ENCODE data around the gene TRAPPC4. TPM values are rescaled to one million over a fixed set of nuclear protein-coding genes. Genes with fewer than 3 reads are reported as not detected.

TRAPPC4 gene
- total and polyA plus RNA-seq, 12 donors, result 14.6 to 95.1 (median 37.5) TPM

DNA sequence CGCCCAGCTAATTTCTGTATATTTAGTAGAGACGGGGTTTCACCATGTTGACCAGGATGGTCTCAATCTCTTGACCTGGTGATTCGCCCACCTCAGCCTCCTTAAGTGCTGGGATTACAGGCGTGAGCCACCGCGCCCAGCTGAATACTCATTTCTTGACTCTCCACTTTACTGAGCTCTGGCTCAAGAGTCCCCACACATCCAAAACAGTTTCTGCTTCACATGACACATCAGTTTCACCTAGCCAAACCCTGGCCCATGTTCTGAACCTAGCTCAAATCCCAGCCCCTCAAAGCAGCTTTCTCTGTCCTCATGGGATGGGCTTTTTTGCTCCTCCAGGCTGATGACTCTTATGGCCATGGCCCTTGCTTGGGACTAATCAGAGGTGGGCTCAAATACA lies 28.6 kb downstream of the TRAPPC4 start:
- H3K36me3 ChIP-seq, result peaks cover 7 to 81% (median 72%) of the 10 kb centered on the region in 9 donors
- ATAC-seq, result no peak
- no peaks in the 10 kb centered on the region for H3K27me3 ChIP-seq
- no peak overlapping the region for H3K4me3 ChIP-seq
- DNase-seq, result no peak
- TF ChIP-seq, protein P1, sequence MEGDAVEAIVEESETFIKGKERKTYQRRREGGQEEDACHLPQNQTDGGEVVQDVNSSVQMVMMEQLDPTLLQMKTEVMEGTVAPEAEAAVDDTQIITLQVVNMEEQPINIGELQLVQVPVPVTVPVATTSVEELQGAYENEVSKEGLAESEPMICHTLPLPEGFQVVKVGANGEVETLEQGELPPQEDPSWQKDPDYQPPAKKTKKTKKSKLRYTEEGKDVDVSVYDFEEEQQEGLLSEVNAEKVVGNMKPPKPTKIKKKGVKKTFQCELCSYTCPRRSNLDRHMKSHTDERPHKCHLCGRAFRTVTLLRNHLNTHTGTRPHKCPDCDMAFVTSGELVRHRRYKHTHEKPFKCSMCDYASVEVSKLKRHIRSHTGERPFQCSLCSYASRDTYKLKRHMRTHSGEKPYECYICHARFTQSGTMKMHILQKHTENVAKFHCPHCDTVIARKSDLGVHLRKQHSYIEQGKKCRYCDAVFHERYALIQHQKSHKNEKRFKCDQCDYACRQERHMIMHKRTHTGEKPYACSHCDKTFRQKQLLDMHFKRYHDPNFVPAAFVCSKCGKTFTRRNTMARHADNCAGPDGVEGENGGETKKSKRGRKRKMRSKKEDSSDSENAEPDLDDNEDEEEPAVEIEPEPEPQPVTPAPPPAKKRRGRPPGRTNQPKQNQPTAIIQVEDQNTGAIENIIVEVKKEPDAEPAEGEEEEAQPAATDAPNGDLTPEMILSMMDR (IDR thresholded peaks at IDR 0.05), result no peak
- no peak overlapping the region for H3K27ac ChIP-seq
- intact Hi-C loops (cut with DNase I), result no loop called here
- no peaks in the 10 kb centered on the region for H3K4me1 ChIP-seq
- 97% methylated on average over 6 of the region's 6 CpGs for WGBS, 2 donors
- H3K9me3 ChIP-seq, result no peaks in the 10 kb centered on the region

DNA sequence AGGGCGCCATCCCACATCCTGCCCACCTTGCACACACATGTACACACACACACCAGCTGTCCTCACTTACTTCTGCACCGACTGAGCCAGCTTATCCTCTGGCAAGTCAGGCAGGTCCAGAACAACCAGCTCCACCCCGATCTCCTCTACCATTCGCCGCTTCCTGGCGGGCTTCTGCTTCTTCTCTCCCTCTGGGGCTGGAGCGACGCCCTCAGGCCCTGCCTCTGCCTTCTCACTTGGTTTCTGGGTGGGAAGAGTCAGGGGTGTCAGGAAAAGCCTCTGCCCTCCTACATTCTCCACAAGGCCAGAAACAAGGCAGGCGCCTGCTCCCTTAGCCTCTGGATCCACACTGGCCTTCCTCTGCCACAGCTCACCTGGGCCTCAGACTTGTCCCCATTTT lies 30.1 kb downstream of the TRAPPC4 start:
- ATAC-seq (no peak), DNase-seq (no peak)
- Histone ChIP-seq H3K36me3 (peaks cover 7 to 96% (median 85%) of the 10 kb centered on the region in 9 donors), H3K4me1 (no peaks in the 10 kb centered on the region), H3K4me3 (no peak overlapping the region), H3K27ac (no peak overlapping the region), H3K9me3 (no peaks in the 10 kb centered on the region), H3K27me3 (no peaks in the 10 kb centered on the region)
- TF ChIP-seq, protein P1 (IDR thresholded peaks at IDR 0.05), result no peak
- intact Hi-C loops (cut with DNase I), result no loop called here
- WGBS, 2 donors, result 89 to 94% methylated on average over 9 of the region's 9 CpGs

DNA sequence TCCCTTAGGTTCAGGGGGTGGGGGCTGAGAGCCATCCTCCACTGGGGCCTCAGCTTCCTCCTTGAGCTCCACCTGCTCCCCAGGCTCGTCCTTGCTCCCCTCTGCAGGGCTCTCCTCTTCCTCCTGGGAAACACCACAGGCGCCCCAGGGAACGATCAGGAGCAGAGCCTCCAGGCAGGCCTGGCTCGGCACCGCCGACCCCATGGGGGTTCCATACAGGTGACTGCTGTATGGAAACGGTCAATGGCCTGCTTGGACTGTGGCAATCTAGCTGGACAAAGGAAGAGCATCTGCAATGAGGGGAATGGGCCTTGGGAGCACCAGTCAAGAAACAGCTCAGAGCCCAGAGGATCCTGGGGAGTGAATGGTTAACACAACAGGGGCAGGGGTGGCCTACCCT lies 30.5 kb downstream of the TRAPPC4 start:
- DNase-seq (no peak), ATAC-seq (no peak)
- Histone ChIP-seq H3K36me3 (peaks cover 7 to 100% (median 89%) of the 10 kb centered on the region in 9 donors), H3K4me3 (no peak overlapping the region), H3K27me3 (no peaks in the 10 kb centered on the region), H3K9me3 (no peaks in the 10 kb centered on the region), H3K4me1 (no peaks in the 10 kb centered on the region), H3K27ac (no peak overlapping the region)
- 91 to 92% methylated on average over 7 of the region's 7 CpGs for WGBS, 2 donors
- TF ChIP-seq, protein P1 (IDR thresholded peaks at IDR 0.05), result no peak
- intact Hi-C loops (cut with DNase I), result no loop called here

DNA sequence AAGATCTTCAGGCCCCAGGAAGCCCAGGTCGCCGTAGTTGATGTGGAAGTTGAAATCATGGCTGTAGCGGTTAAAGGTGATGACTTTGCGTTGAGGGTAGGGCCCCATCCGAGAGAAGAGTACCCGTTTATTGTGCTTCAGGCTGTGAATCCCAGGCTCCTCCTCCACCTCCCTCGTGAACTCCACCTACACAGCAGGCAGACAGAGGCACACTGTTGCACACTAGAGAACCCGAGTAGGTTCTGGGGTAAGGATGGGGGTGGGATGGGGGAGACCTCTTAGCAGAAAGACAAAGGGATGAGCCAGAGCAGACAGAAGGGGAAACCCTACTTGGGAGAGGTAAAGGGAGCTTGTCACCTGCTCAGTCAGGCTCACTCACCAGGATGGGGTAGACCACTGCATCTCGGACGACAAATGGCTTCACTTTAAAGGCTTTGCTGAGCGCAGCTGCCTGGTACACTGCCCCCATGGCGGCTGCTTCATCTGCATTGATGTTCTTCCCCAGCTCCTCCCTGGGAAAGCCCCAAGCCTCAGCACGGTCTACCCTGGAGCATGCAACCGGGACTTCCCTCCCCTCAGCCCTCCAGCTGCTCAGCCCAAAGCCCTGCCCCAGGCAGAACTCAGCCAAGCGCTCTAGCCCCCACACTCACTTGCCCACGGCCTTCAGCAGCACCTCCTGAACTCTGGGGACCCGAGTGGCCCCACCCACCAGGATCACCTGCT lies 33.0 kb downstream of the TRAPPC4 start:
- H3K4me1 ChIP-seq, result peaks cover 10 to 19% (median 14%) of the 10 kb centered on the region in 9 donors
- H3K36me3 ChIP-seq, result peaks cover 7 to 89% (median 80%) of the 10 kb centered on the region in 9 donors
- DNase-seq (no peak), ATAC-seq (no peak)
- intact Hi-C loops (cut with DNase I), result no loop called here
- WGBS, 2 donors, result 85 to 86% methylated on average over 17 of the region's 17 CpGs
- no peak overlapping the region for H3K27ac ChIP-seq
- TF ChIP-seq, protein P1 (IDR thresholded peaks at IDR 0.05), result no peak
- H3K9me3 ChIP-seq, result no peaks in the 10 kb centered on the region
- H3K4me3 ChIP-seq, result no peak overlapping the region
- no peaks in the 10 kb centered on the region for H3K27me3 ChIP-seq

Data from heart right ventricle (tissue), 16 donors.